Endothelial cell of umbilical vein (primary cell): ENCODE measurements around the gene CRYBG3.

Experiments
- EZH2 ChIP-seq: IDR thresholded peaks from 2 replicates; pipeline ENCODE4 v1.6.1; 2012; ENCODE audit warnings: borderline replicate concordance, low read depth, mild to moderate bottlenecking, moderate library complexity, low read length, inconsistent platforms; ENCODE audit not compliant: severe bottlenecking
- FOS ChIP-seq: IDR thresholded peaks from 2 replicates; pipeline ENCODE4 v1.6.1; 2011; ENCODE audit warnings: mild to moderate bottlenecking, low read length, moderate library complexity, borderline replicate concordance; ENCODE audit not compliant: insufficient read depth
- GATA2 ChIP-seq: IDR thresholded peaks from 2 replicates; pipeline ENCODE4 v1.7.0; 2011; ENCODE audit warnings: low read depth, mild to moderate bottlenecking, moderate library complexity, mixed read lengths, low read length; ENCODE audit not compliant: insufficient read length, insufficient read depth
- MYC ChIP-seq: IDR thresholded peaks from one replicate; pipeline ENCODE4 v1.6.1; 2011; ENCODE audit warnings: mild to moderate bottlenecking, low read depth, low read length
- POLR2A ChIP-seq: IDR thresholded peaks from 2 replicates; pipeline ENCODE4 v1.6.1; 2012; ENCODE audit warnings: low read depth, mild to moderate bottlenecking, control low read depth, low read length
- POLR2AphosphoS5 ChIP-seq: IDR thresholded peaks from 2 replicates; pipeline ENCODE4 v1.6.1; 2012; ENCODE audit warnings: low read depth, mild to moderate bottlenecking, control low read depth, low read length, moderate library complexity; ENCODE audit not compliant: insufficient read depth
- TF ChIP-seq, protein P1 (sequence below): IDR thresholded peaks from 2 replicates; pipeline ENCODE4 v1.6.1; 2011; ENCODE audit not compliant: insufficient read depth, insufficient read length
- TF ChIP-seq, protein P2 (sequence below), 2 donors: IDR thresholded peaks; 1 replicate in 1 of 2; 2 replicates in 1 of 2; pipeline ENCODE4 v1.5.1; 2011; ENCODE audit warnings: low read length in 2 of 2, mild to moderate bottlenecking in 2 of 2, moderate library complexity in 2 of 2, control low read depth in 1 of 2, inconsistent platforms in 1 of 2, low read depth in 1 of 2; ENCODE audit not compliant: insufficient read depth in 1 of 2; ENCODE audit errors: extremely low read depth in 1 of 2

DNA sequence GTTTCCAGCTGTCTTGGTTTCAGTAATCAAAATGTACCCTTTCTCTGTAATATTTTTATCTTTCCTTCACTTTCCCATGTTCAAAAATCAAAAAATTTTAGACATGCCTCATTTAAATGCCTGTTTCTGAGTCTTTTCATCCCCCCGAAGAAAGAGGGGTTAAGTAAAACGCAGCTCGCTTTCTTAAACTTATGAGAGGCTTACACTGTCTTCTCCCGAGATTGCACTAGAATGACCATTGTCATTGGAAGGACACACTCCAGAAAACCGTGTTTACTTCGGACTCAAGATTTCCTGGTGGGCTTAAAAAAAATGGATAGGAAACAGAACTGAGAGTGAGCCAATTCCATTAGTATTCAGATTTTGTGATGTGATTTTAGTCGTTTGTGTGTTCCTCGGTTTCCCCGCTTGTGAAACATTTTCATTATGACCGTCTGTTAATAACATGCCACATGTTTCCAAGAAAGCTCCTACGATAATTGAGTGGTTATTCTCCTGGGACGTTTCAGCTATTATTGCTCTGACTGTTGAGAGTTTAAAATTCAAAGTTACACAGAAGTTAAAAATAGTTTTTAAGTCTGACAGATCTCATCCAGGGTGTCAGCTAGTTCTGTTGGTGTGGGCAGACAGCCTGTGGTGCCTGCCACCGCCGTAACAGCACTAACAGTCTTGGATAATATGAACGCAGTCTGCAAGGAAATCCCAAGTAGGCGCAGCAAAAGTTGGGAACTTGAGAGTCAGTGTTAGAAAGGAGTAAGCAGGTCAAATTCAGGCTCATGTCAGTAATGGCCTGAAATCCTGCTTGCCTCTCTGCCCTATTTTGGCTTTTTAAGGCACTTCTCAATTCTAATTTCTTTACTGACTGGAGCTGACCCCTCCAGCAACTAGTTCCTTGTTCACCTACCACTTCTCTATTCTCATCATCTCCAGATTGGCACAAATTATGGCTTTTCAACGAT lies 1.5 kb downstream of the CRYBG3 start:
- TF ChIP-seq POLR2AphosphoS5 (no peak), GATA2 (no peak), POLR2A (no peak), EZH2 (no peak), FOS (no peak), MYC (no peak)
- TF ChIP-seq, protein P1, sequence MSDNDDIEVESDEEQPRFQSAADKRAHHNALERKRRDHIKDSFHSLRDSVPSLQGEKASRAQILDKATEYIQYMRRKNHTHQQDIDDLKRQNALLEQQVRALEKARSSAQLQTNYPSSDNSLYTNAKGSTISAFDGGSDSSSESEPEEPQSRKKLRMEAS, result no peak
- TF ChIP-seq, protein P2, sequence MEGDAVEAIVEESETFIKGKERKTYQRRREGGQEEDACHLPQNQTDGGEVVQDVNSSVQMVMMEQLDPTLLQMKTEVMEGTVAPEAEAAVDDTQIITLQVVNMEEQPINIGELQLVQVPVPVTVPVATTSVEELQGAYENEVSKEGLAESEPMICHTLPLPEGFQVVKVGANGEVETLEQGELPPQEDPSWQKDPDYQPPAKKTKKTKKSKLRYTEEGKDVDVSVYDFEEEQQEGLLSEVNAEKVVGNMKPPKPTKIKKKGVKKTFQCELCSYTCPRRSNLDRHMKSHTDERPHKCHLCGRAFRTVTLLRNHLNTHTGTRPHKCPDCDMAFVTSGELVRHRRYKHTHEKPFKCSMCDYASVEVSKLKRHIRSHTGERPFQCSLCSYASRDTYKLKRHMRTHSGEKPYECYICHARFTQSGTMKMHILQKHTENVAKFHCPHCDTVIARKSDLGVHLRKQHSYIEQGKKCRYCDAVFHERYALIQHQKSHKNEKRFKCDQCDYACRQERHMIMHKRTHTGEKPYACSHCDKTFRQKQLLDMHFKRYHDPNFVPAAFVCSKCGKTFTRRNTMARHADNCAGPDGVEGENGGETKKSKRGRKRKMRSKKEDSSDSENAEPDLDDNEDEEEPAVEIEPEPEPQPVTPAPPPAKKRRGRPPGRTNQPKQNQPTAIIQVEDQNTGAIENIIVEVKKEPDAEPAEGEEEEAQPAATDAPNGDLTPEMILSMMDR (IDR thresholded peaks at IDR 0.05; ENCODE audit: extremely low read depth in 1 of 2, insufficient read depth in 1 of 2, low read depth in 1 of 2, low read length in 2 of 2), result no peak
